ENCODE results near the gene ANTXR2.

Gene ANTXR2

GRCh38 chr4:79883290-79883689, 189.7 kb downstream of the ANTXR2 start:
- DNase-seq (ENCODE audit: extremely low read depth, low read depth), result no peak

DNA sequence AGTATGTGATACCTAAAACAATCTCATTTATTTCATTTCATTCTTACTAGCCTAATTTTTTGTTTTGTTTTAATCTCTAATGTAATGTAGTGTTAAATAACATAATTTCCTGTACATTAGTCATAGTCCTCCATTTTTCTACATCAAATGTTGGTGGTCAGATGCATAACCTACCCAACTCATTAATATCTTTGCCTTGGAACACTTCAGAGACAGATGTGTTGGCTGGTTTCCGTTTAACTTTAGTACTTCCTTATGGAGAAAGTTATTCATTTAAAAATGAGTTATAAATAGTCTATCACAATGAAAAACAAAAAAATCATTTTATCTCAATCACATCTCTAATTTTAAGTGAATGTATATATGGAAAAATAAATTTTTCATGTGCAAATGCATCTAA, 190.2 kb downstream of the ANTXR2 start:
- no peak for TF ChIP-seq CTCF (IDR thresholded peaks at IDR 0.05; ENCODE audit: low read depth, low read length)
- no peak for DNase-seq (ENCODE audit: extremely low read depth, low read depth)

More at GRCh38 chr4:79883290-79883689, 189.7 kb downstream of the ANTXR2 start:
- no peak for TF ChIP-seq CTCF (IDR thresholded peaks at IDR 0.05; ENCODE audit: low read depth, low read length)

GRCh38 chr4:79881407-79881806, 191.6 kb downstream of the ANTXR2 start:
- no peak for DNase-seq (ENCODE audit: extremely low read depth, low read depth)
- TF ChIP-seq CTCF (IDR thresholded peaks at IDR 0.05; ENCODE audit: low read depth, low read length), result no peak

- no peak for DNase-seq (ENCODE audit: extremely low read depth, low read depth)
- TF ChIP-seq CTCF (IDR thresholded peaks at IDR 0.05; ENCODE audit: low read depth, low read length), result no peak
These were observed 195.5 kb downstream of the ANTXR2 start for GRCh38 chr4:79877511-79877910.

GRCh38 chr4:79875344-79875899, 197.6 kb downstream of the ANTXR2 start:
- no peak for TF ChIP-seq CTCF (IDR thresholded peaks at IDR 0.05; ENCODE audit: low read depth, low read length)
- no peak for DNase-seq (ENCODE audit: extremely low read depth, low read depth)

- no peak for TF ChIP-seq CTCF (IDR thresholded peaks at IDR 0.05; ENCODE audit: low read depth, low read length)
These were observed 198.8 kb downstream of the ANTXR2 start for GRCh38 chr4:79874197-79874596.

DNA sequence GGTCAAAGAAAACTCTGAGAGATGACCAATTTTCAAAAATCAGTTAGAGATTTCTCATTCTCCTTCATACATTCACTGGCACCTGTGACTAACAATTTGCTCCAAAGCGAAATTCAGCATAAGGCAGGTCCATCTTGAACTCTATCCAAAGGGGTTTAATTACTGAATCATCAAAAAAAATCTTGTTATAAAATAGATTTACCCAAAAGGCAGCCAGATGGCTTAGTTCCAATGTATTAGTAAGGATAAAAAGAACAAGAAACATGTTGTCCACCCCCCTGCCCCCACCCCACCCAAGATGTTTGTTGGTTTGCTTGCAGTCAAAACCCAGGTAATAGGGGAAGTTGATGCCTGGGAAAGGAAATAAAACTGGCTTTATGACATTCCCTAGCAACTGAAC, 200.3 kb downstream of the ANTXR2 start:
- DNase-seq (ENCODE audit: extremely low read depth, low read depth), result no peak

More at GRCh38 chr4:79874197-79874596, 198.8 kb downstream of the ANTXR2 start:
- no peak for DNase-seq (ENCODE audit: extremely low read depth, low read depth)

More for the DNA sequence above, 200.3 kb downstream of the ANTXR2 start:
- no peak for TF ChIP-seq CTCF (IDR thresholded peaks at IDR 0.05; ENCODE audit: low read depth, low read length)
